Psoas muscle (tissue), 8 donors: ENCODE measurements around the gene MYO1B. TPM values are rescaled to one million over a fixed set of nuclear protein-coding genes. Genes with fewer than 3 reads are reported as not detected.

Source experiments
- ATAC-seq, 4 donors: fragments of 200-7000 bp; cut with Tn5 transposase; one replicate each; pipeline ENCODE4 v1.9.1; 2020; ENCODE audit warnings: moderate library complexity in 3 of 4, mild to moderate bottlenecking in 2 of 4
- DNase-seq, 2 donors: peaks; one replicate each; pipeline ENCODE4 v3.0.0-alpha.2; 2020
- H3K27ac ChIP-seq: fragments of 200-600 bp; one replicate; pipeline ENCODE4 v1.8.0; 2022
- H3K27me3 ChIP-seq, 3 donors: fragments of 200-600 bp in 1 of 3; one replicate each; pipeline versions ENCODE4 v1.6.1 to v1.8.0; 2013 to 2022; ENCODE audit warnings: low read length in 2 of 3, mild to moderate bottlenecking in 2 of 3, moderate library complexity in 1 of 3; ENCODE audit not compliant: insufficient read depth in 3 of 3
- H3K36me3 ChIP-seq, 2 donors: fragments of 200-600 bp in 1 of 2; one replicate each; pipeline versions ENCODE4 v1.6.1 to v1.8.0; 2013 to 2022; ENCODE audit warnings: low read depth in 1 of 2, mild to moderate bottlenecking in 1 of 2, moderate library complexity in 1 of 2; ENCODE audit not compliant: insufficient read depth in 1 of 2
- H3K4me1 ChIP-seq: fragments of 200-600 bp; one replicate; pipeline ENCODE4 v1.8.0; 2022
- H3K4me3 ChIP-seq: fragments of 200-600 bp; one replicate; pipeline ENCODE4 v1.8.0; 2022; ENCODE audit warnings: mild to moderate bottlenecking
- H3K9me3 ChIP-seq: fragments of 200-600 bp; one replicate; pipeline ENCODE4 v1.8.0; 2022
- CTCF ChIP-seq: fragments of 200-600 bp; IDR thresholded peaks from one replicate; pipeline ENCODE4 v1.8.0; 2022; ENCODE audit warnings: antibody characterized with exemption
- WGBS, 3 donors: extraction: QIAGEN DNeasy Blood & Tissue Kit; methylation state at CpG; one replicate each; pipeline versions ENCODE4 v1.1.6 to v1.1.7; 2013; 5-methylcytosine and 5-hydroxymethylcytosine counted together
- intact Hi-C, 2 donors: fragments of 100-400 bp; cut with DNase I; formaldehyde crosslinking; loops; one replicate each; pipeline versions ENCODE4 v1.11.0 to v1.14.2; 2022
- polyA plus RNA-seq, 3 donors: library from polyadenylated mRNA; stranded (reverse); fragments of 200-250 nt; gene quantifications; one replicate each; pipeline ENCODE4 v1.2.3, GENCODE V29; 2013
- total RNA-seq, 4 donors: library from RNA; stranded (reverse); fragmentation: NEBNext Ultra II Directional in 2 of 4; extraction: Animal tissue kit (Norgen Biotek cat#: 25700) in 2 of 4; gene quantifications; one replicate each; pipeline versions ENCODE4 v1.2.1 to v1.2.4, GENCODE V29; 2021 to 2023
- donor health status: healthy with polysubstance abuse.
- donor health status: DM: no; HTN: no; CAD: no; lungs with moderate emphysema.
- donor health status: Bipolar disorder and iron deficiency.
- donor health status: healthy.
- donor health status: DM: yes; HTN: yes; CAD: no.
- donor health status: DM: no; HTN: no; CAD: no.
- donor health status: DM: no; HTN: no; CAD: no.
- donor health status: DM: yes; HTN: yes; CAD: no.

MYO1B gene
- total and polyA plus RNA-seq, 7 donors: 4.4 to 14.1 (median 7.9) TPM

GRCh38 chr2:191369034-191369433 lies 123.8 kb downstream of the MYO1B start:
- H3K27ac ChIP-seq: no peak overlapping the region
- H3K36me3 ChIP-seq: no peaks in the 10 kb centered on the region
- H3K27me3 ChIP-seq: no peaks in the 10 kb centered on the region
- intact Hi-C loops: no loop called here
- H3K4me1 ChIP-seq: no peaks in the 10 kb centered on the region
- 77 to 82% (median 80%) methylated on average over 3 of the region's 3 CpGs for WGBS, 3 donors
- no peak overlapping the region for H3K4me3 ChIP-seq
- ATAC-seq (no peak), DNase-seq (no peak)
- no peak for TF ChIP-seq CTCF
- no peaks in the 10 kb centered on the region for H3K9me3 ChIP-seq

DNA sequence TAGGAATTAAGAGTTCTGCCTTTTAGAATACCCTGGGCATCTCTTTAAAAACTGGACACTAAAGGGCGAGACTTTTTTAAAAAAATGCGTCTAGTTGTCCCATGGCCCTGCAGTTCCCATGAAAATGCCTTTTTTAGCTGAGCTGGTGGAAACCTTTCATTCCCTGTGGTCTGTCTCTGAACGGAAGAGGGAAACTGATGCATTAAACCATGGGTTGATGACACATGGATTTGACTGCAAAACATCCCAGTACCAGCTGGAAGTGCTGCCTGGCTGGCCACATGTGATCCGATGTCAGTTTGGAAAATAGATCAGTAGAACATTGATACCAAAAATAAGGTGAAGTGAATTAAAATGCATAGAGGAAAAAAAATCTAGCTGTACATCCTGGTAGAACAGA lies 129.2 kb downstream of the MYO1B start:
- ATAC-seq (no peak), DNase-seq (no peak)
- 67 to 78% (median 70%) methylated on average over 4 of the region's 4 CpGs for WGBS, 3 donors
- no peaks in the 10 kb centered on the region for H3K9me3 ChIP-seq
- H3K27ac ChIP-seq: no peak overlapping the region
- intact Hi-C loops: no loop called here
- no peak for TF ChIP-seq CTCF
- no peaks in the 10 kb centered on the region for H3K27me3 ChIP-seq
- no peak overlapping the region for H3K4me3 ChIP-seq
- H3K36me3 ChIP-seq: no peaks in the 10 kb centered on the region
- H3K4me1 ChIP-seq: no peaks in the 10 kb centered on the region

DNA sequence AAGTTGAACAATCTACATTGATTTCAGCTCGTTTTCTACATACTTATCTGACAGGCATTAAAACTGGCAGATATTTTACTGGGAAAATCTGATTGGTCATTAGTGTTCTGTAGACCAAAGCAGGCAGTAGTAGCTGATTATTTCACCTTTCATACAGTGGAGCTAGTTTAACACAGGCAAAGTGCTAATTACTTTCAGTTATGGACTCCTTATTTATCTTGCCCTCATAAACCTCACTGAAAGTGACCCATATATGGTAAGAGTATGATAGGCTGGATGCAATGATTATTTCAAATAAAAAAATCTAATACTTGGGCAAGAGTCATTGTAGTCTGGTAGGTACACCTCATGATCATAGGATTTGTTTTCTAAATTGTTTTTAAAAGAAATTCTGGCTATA lies 129.7 kb downstream of the MYO1B start:
- H3K36me3 ChIP-seq: no peaks in the 10 kb centered on the region
- no peaks in the 10 kb centered on the region for H3K4me1 ChIP-seq
- no peaks in the 10 kb centered on the region for H3K27me3 ChIP-seq
- no peak overlapping the region for H3K27ac ChIP-seq
- no peak overlapping the region for H3K4me3 ChIP-seq
- TF ChIP-seq CTCF: no peak
- H3K9me3 ChIP-seq: no peaks in the 10 kb centered on the region
- DNase-seq (no peak), ATAC-seq (no peak)
- WGBS, 3 donors: 88 to 95% (median 90%) methylated on average over 1 of the region's 1 CpG
- intact Hi-C loops: no loop called here

DNA sequence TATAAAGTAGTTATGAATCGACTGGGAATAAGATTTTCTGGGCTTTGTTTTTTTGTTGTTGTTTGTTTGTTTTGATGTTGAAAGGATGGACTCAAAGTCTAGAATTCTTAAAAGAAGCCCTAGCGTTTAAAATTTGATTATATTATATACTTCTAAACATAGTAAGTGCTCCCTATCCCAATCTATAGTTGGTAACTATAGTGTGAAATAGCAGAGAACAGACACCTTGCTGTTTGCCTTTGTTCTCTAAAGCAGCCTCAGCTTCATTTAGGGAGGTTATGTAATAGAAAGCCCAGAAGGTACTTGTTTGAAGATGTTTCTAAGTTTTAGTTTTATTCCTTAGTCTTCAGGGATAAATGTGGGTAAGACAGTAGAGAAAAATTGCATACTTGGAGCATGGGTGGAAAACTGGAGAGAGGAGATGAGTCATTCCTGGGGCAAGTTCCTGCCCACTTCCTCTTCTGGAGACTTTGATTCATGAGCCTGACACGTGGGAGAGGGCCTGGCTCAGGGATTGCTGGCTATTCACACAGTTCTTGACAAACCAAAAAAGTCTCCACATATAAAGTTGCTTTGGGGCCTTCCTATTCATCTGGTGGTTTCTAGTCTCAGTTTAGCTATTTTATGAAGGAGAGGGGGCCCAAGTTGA lies 131.9 kb downstream of the MYO1B start:
- no peaks in the 10 kb centered on the region for H3K27me3 ChIP-seq
- H3K27ac ChIP-seq: no peak overlapping the region
- H3K4me1 ChIP-seq: no peaks in the 10 kb centered on the region
- H3K36me3 ChIP-seq: no peaks in the 10 kb centered on the region
- DNase-seq (peak; percentile 64 to 70), ATAC-seq (peak; percentile 68 to 84 (median 76))
- 58 to 60% (median 60%) methylated on average over 3 of the region's 3 CpGs for WGBS, 3 donors
- TF ChIP-seq CTCF: no peak
- intact Hi-C loops: no loop called here
- H3K4me3 ChIP-seq: no peak overlapping the region
- H3K9me3 ChIP-seq: no peaks in the 10 kb centered on the region

- H3K9me3 ChIP-seq: no peaks in the 10 kb centered on the region
- no peak for DNase-seq
- intact Hi-C loops: no loop called here
- no peak for ATAC-seq
- H3K27me3 ChIP-seq: no peaks in the 10 kb centered on the region
- H3K27ac ChIP-seq: no peak overlapping the region
- TF ChIP-seq CTCF: no peak
- H3K4me3 ChIP-seq: no peak overlapping the region
- no peaks in the 10 kb centered on the region for H3K36me3 ChIP-seq
- H3K4me1 ChIP-seq: peaks cover 3% of the 10 kb centered on the region
These were observed 134.2 kb downstream of the MYO1B start for GRCh38 chr2:191379375-191379774.
